ENCODE measurements around the gene FCRL3.

GRCh38 chr1:157628773-157629172 is 71.8 kb downstream of the FCRL3 start:
- no peak for TF ChIP-seq POLR2AphosphoS5 (IDR thresholded peaks at IDR 0.05; ENCODE audit: low read depth, low read length)
- TF ChIP-seq REST (IDR thresholded peaks at IDR 0.05; ENCODE audit: insufficient read depth in 1 of 2, low read depth in 2 of 2, low read length in 1 of 2), result no peak
- no peak for TF ChIP-seq CTCF (IDR thresholded peaks at IDR 0.05)
